A549 (cell line): ENCODE measurements around the gene C4orf50.

Experiments
- BHLHE40 ChIP-seq: IDR thresholded peaks from 2 replicates; pipeline ENCODE4 v1.6.1; 2012; ENCODE audit warnings: low read depth, low read length, inconsistent platforms
- CEBPB ChIP-seq, 2 experiments: fragments of >200 bp in 1 of 2; sonication (Bioruptor Twin) in 1 of 2; formaldehyde crosslinking in 1 of 2; IDR thresholded peaks; 2 replicates each; pipeline ENCODE4 v1.6.1; 2012 to 2016
- CTCF ChIP-seq: fragments of >200 bp; sonication (Bioruptor Twin); formaldehyde crosslinking; IDR thresholded peaks from 3 replicates; pipeline ENCODE4 v1.5.1; 2016
- EP300 ChIP-seq, 2 experiments: fragments of >200 bp; sonication (Bioruptor Twin); formaldehyde crosslinking; IDR thresholded peaks; 2 replicates in 1 of 2; 3 replicates in 1 of 2; pipeline ENCODE4 v1.6.1; 2016 to 2017
- JUNB ChIP-seq: fragments of >200 bp; sonication (Bioruptor Twin); formaldehyde crosslinking; IDR thresholded peaks from 2 replicates; pipeline ENCODE4 v1.6.1; 2016
- KDM1A ChIP-seq: fragments of 200-600 bp; sonication (generic); IDR thresholded peaks from 2 replicates; pipeline ENCODE4 v1.6.1; 2016; ENCODE audit warnings: low read depth, mild to moderate bottlenecking
- MAZ ChIP-seq: fragments of 150-350 bp; IDR thresholded peaks from 2 replicates; pipeline ENCODE4 v1.6.1; 2014; ENCODE audit warnings: antibody characterized with exemption, low read depth, low read length, borderline replicate concordance
- POLR2A ChIP-seq: IDR thresholded peaks from 2 replicates; pipeline ENCODE4 v1.6.1; 2012; ENCODE audit warnings: mild to moderate bottlenecking, low read length
- RCOR1 ChIP-seq: fragments of 150-350 bp; IDR thresholded peaks from 2 replicates; pipeline ENCODE4 v1.6.1; 2014; ENCODE audit warnings: antibody characterized with exemption, low read length, low read depth
- TF ChIP-seq, protein P1 (sequence below): fragments of >200 bp; sonication (Bioruptor Twin); formaldehyde crosslinking; IDR thresholded peaks from 3 replicates; pipeline ENCODE4 v1.6.1; 2016

DNA sequence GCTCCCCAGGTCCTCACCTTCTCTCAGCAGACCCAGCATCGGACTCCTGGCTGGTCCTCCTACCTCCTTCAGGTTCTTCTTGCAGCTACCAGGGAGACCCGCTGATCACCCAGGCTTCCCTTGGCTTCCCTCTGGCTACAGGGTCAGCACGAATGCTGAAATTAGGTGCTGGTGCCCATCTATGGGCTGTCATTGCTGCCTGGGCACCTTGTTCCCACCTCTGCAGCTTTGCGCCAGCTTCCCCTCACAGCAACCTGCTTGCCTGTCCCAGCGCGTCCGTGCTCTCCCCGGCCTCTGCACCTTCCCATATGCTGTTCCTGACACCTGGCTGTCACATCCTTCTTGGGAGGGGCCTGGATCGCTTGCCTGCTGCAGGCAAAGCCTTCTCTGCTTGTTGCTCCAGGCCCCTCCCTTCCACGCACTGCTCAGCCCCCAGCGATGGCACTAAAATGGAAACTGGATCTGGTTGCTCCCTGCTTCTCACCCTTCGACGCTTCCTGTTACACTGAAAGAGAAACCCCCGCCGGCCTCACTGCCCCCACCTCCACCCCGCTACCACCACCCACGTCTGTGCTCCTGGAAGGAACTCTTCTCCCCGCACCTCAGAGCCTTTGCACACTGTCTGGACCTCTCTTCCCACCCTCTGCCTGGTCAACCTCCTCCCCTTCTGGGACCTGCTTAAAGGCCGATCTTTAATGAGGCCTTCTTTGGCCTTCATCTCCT, 22.2 kb downstream of the C4orf50 start:
- TF ChIP-seq RCOR1: no peak
- no peak for TF ChIP-seq EP300 (IDR thresholded peaks at IDR 0.05)
- TF ChIP-seq BHLHE40: no peak
- TF ChIP-seq POLR2A: no peak
- no peak for TF ChIP-seq MAZ
- no peak for TF ChIP-seq KDM1A
- no peak for TF ChIP-seq CTCF
- TF ChIP-seq JUNB: no peak
- no peak for TF ChIP-seq CEBPB (IDR thresholded peaks at IDR 0.05)
- TF ChIP-seq, protein P1, sequence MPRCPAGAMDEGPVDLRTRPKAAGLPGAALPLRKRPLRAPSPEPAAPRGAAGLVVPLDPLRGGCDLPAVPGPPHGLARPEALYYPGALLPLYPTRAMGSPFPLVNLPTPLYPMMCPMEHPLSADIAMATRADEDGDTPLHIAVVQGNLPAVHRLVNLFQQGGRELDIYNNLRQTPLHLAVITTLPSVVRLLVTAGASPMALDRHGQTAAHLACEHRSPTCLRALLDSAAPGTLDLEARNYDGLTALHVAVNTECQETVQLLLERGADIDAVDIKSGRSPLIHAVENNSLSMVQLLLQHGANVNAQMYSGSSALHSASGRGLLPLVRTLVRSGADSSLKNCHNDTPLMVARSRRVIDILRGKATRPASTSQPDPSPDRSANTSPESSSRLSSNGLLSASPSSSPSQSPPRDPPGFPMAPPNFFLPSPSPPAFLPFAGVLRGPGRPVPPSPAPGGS: no peak
